ENCODE data around the gene PSME4.

GRCh38 chr2:53854678-53855077, 116.1 kb downstream of the PSME4 start:
- no peak for TF ChIP-seq POLR2A (IDR thresholded peaks at IDR 0.05)
- TF ChIP-seq CTCF (IDR thresholded peaks at IDR 0.05): no peak
- TF ChIP-seq EP300 (IDR thresholded peaks at IDR 0.05): no peak
- no peak for TF ChIP-seq POLR2AphosphoS5 (IDR thresholded peaks at IDR 0.05)

Data from suprapubic skin (tissue), 4 donors.